ENCODE data around the gene RAB39A. TPM values are rescaled to one million over a fixed set of nuclear protein-coding genes. Genes with fewer than 3 reads are reported as not detected.
A peak's percentile ranks its signal among the peaks of the same experiment; 100 is the strongest.

RAB39A gene
- total RNA-seq, 1 experiment from 2014 or later: 0.62 TPM

GRCh38 chr11:107961480-107961879, 33.2 kb downstream of the RAB39A start:
- DNase-seq (ENCODE audit: low spot score): no peak

- DNase-seq (ENCODE audit: low spot score): no peak
These were observed 33.9 kb downstream of the RAB39A start for GRCh38 chr11:107962181-107962580.

- no peak for DNase-seq (ENCODE audit: low spot score)
These were observed 34.8 kb downstream of the RAB39A start for GRCh38 chr11:107963091-107963490.

- DNase-seq (ENCODE audit: low spot score): no peak
These were observed 41.0 kb downstream of the RAB39A start for GRCh38 chr11:107969219-107969618.

- no peak for DNase-seq (ENCODE audit: low spot score)
These were observed 41.8 kb downstream of the RAB39A start for GRCh38 chr11:107970049-107970448.

- no peak for DNase-seq (ENCODE audit: low spot score)
These were observed 45.4 kb downstream of the RAB39A start for GRCh38 chr11:107973641-107974040.

GRCh38 chr11:107988397-107989158, 60.3 kb downstream of the RAB39A start:
- DNase-seq (ENCODE audit: low spot score): no peak

GRCh38 chr11:107991868-107992414, 63.7 kb downstream of the RAB39A start:
- no peak for DNase-seq (ENCODE audit: low spot score)

GRCh38 chr11:107996006-107996776, 67.9 kb downstream of the RAB39A start:
- DNase-seq (ENCODE audit: low spot score): no peak

GRCh38 chr11:107998761-107999160, 70.5 kb downstream of the RAB39A start:
- DNase-seq (ENCODE audit: low spot score): no peak

GRCh38 chr11:107999759-108000455, 71.7 kb downstream of the RAB39A start:
- DNase-seq (ENCODE audit: low spot score): peak; percentile 23

GRCh38 chr11:108002476-108002875, 74.2 kb downstream of the RAB39A start:
- no peak for DNase-seq (ENCODE audit: low spot score)

- DNase-seq (ENCODE audit: low spot score): no peak
These were observed 75.4 kb downstream of the RAB39A start for GRCh38 chr11:108003623-108004022.

GRCh38 chr11:108007819-108008218, 79.6 kb downstream of the RAB39A start:
- DNase-seq (ENCODE audit: low spot score): no peak

GRCh38 chr11:108008656-108009496, 80.6 kb downstream of the RAB39A start, which contains the start of gene CUL5:
CUL5 (plus strand) TSS chr11:108008898; CDS start chr11:108009349, 451 bp downstream.
- peak; percentile 55 for DNase-seq (ENCODE audit: low spot score)

- DNase-seq (ENCODE audit: low spot score): no peak
These were observed 81.5 kb downstream of the RAB39A start for GRCh38 chr11:108009497-108010370.

GRCh38 chr11:108012139-108012725, 84.0 kb downstream of the RAB39A start:
- no peak for DNase-seq (ENCODE audit: low spot score)

Measured in A172 (cell line).